Esophagus squamous epithelium (tissue), 5 donors: Measurements from ENCODE around the gene SCIMP. TPM values are rescaled to one million over a fixed set of nuclear protein-coding genes. Genes with fewer than 3 reads are reported as not detected.
"Not testable (repeated sequence)": the region's sequence is repeated elsewhere in the genome, so short reads cannot be mapped to it uniquely, and the experiment has no call there.

Experiments
- DNase-seq: peaks from one replicate; lab custom pipeline; 2025; lab: John Stamatoyannopoulos, UW
- H3K27ac ChIP-seq, 4 donors: fragments of 200-600 bp; sonication (generic); one replicate each; pipeline ENCODE4 v1.5.1; 2016 to 2019; ENCODE audit warnings: mild to moderate bottlenecking in 1 of 4
- H3K27me3 ChIP-seq, 4 donors: fragments of 200-600 bp; sonication (generic); 1 replicate in 3 of 4; 2 replicates in 1 of 4; pipeline versions ENCODE4 v1.5.1 to v1.6.0; 2017 to 2021; ENCODE audit warnings: antibody characterized with exemption in 1 of 4
- H3K36me3 ChIP-seq, 3 donors: fragments of 200-600 bp; sonication (generic); one replicate each; pipeline ENCODE4 v1.5.1; 2016 to 2019
- H3K4me1 ChIP-seq, 3 donors: fragments of 200-600 bp; sonication (generic); one replicate each; pipeline ENCODE4 v1.5.1; 2017 to 2019
- H3K4me3 ChIP-seq, 4 donors: fragments of 200-600 bp; sonication (generic); 1 replicate in 3 of 4; 2 replicates in 1 of 4; pipeline ENCODE4 v1.5.1; 2016 to 2019; ENCODE audit warnings: mild to moderate bottlenecking in 2 of 4, moderate library complexity in 1 of 4
- H3K9me3 ChIP-seq, 3 donors: fragments of 200-600 bp; sonication (generic); one replicate each; pipeline ENCODE4 v1.5.1; 2016 to 2019
- CTCF ChIP-seq, 6 experiments: fragments of 450-650 bp in 4 of 6; fragments of 200-600 bp in 2 of 6; sonication (generic) in 2 of 6; IDR thresholded peaks; one replicate each; pipeline ENCODE4 v1.5.1; 2016 to 2019; ENCODE audit warnings: antibody characterized with exemption in 6 of 6, mild to moderate bottlenecking in 4 of 6, moderate library complexity in 4 of 6
- POLR2A ChIP-seq, 4 donors: fragments of 450-650 bp; IDR thresholded peaks; one replicate each; pipeline ENCODE4 v1.6.1; 2017; ENCODE audit warnings: antibody characterized with exemption in 4 of 4, mild to moderate bottlenecking in 4 of 4, moderate library complexity in 3 of 4
- WGBS, 2 donors: methylation state at CpG; one replicate each; pipeline ENCODE4 v1.1.5; 2018; 5-methylcytosine and 5-hydroxymethylcytosine counted together
- intact Hi-C: fragments of 100-400 bp; cut with DNase I; formaldehyde crosslinking; loops from one replicate; pipeline ENCODE4 v1.15.0; 2022
- total RNA-seq, 4 donors: library from RNA; depleted of rRNA; stranded (reverse); fragments of >200 nt; gene quantifications; one replicate each; pipeline ENCODE4 v1.1.0, GENCODE V29; 2016
- donor health status: DM: yes; HTN: yes; CAD: no.

Gene SCIMP
- total RNA-seq, 4 donors from 2014 or later: 0.45 to 3.7 (median 1.2) TPM

GRCh38 chr17:5225668-5226457 is 8.8 kb downstream of the SCIMP start:
- intact Hi-C loops: no loop called here
- 81 to 85% methylated on average over 17 of the region's 17 CpGs for WGBS, 2 donors
- Histone ChIP-seq H3K9me3 (no peaks in the 10 kb centered on the region), H3K4me3 (no peak overlapping the region), H3K36me3 (peaks cover 0 to 22% (median 0%) of the 10 kb centered on the region in 3 donors), H3K27me3 (no peaks in the 10 kb centered on the region), H3K27ac (no peak overlapping the region), H3K4me1 (no peaks in the 10 kb centered on the region)
- no peak for TF ChIP-seq POLR2A (IDR thresholded peaks at IDR 0.05)
- no peak for DNase-seq

GRCh38 chr17:5221912-5222311 is 12.7 kb downstream of the SCIMP start:
- intact Hi-C loops, H3K9me3 ChIP-seq, DNase-seq, H3K27me3 ChIP-seq, H3K4me3 ChIP-seq, H3K4me1 ChIP-seq: not testable (repeated sequence)
- Histone ChIP-seq H3K27ac (peak overlapping the region in 2 of 4 donors; percentile 2 to 49), H3K36me3 (peaks cover 0 to 39% (median 0%) of the 10 kb centered on the region in 3 donors)
- 84 to 87% methylated on average over 8 to 12 of the region's 12 CpGs for WGBS, 2 donors

- no peaks in the 10 kb centered on the region for H3K27me3 ChIP-seq
- H3K4me1 ChIP-seq: no peaks in the 10 kb centered on the region
- H3K4me3 ChIP-seq: no peak overlapping the region
- H3K9me3 ChIP-seq: no peaks in the 10 kb centered on the region
- H3K27ac ChIP-seq: no peak overlapping the region
- peaks cover 0 to 57% (median 4%) of the 10 kb centered on the region in 3 donors for H3K36me3 ChIP-seq
- DNase-seq: no peak
- TF ChIP-seq CTCF (IDR thresholded peaks at IDR 0.05): no peak
- no peak for TF ChIP-seq POLR2A (IDR thresholded peaks at IDR 0.05)
- 79 to 80% methylated on average over 5 of the region's 5 CpGs for WGBS, 2 donors
- intact Hi-C loops: no loop called here
Observed at GRCh38 chr17:5220074-5220473, 14.6 kb downstream of the SCIMP start.

- Histone ChIP-seq H3K9me3 (no peaks in the 10 kb centered on the region), H3K4me3 (no peak overlapping the region), H3K4me1 (no peaks in the 10 kb centered on the region), H3K36me3 (peaks cover 0 to 58% (median 4%) of the 10 kb centered on the region in 3 donors), H3K27me3 (no peaks in the 10 kb centered on the region), H3K27ac (no peak overlapping the region)
- no peak for DNase-seq
- intact Hi-C loops: no loop called here
- 96 to 97% methylated on average over 6 of the region's 6 CpGs for WGBS, 2 donors
- no peak for TF ChIP-seq CTCF (IDR thresholded peaks at IDR 0.05)
- no peak for TF ChIP-seq POLR2A (IDR thresholded peaks at IDR 0.05)
Observed at GRCh38 chr17:5219536-5219935, 15.1 kb downstream of the SCIMP start.

GRCh38 chr17:5217562-5217961 is 17.1 kb downstream of the SCIMP start:
- H3K4me3 ChIP-seq, H3K27me3 ChIP-seq, H3K27ac ChIP-seq, H3K9me3 ChIP-seq, DNase-seq, H3K4me1 ChIP-seq, intact Hi-C loops: not testable (repeated sequence)
- 96 to 97% methylated on average over 2 to 3 of the region's 5 CpGs for WGBS, 2 donors
- peaks cover 0 to 39% (median 4%) of the 10 kb centered on the region in 3 donors for H3K36me3 ChIP-seq

GRCh38 chr17:5211458-5211857 is 23.2 kb downstream of the SCIMP start:
- intact Hi-C loops: no loop called here
- Histone ChIP-seq H3K9me3 (no peaks in the 10 kb centered on the region), H3K4me1 (no peaks in the 10 kb centered on the region), H3K27me3 (no peaks in the 10 kb centered on the region), H3K27ac (no peak overlapping the region), H3K4me3 (no peak overlapping the region), H3K36me3 (peaks cover 0 to 33% (median 4%) of the 10 kb centered on the region in 3 donors)
- WGBS, 2 donors: 74 to 91% methylated on average over 7 of the region's 7 CpGs
- DNase-seq: no peak
- TF ChIP-seq POLR2A (IDR thresholded peaks at IDR 0.05) (no peak), CTCF (IDR thresholded peaks at IDR 0.05) (no peak)
